SK-N-SH (cell line): ENCODE measurements around the gene HDGFL1.

Source experiments
- ELF1 ChIP-seq: IDR thresholded peaks from 2 replicates; pipeline ENCODE4 v1.4.0; 2012
- EP300 ChIP-seq, 2 experiments: IDR thresholded peaks; 2 replicates each; pipeline versions ENCODE4 v1.4.0 to v1.6.1; 2012; ENCODE audit warnings: borderline replicate concordance in 1 of 2, low read depth in 1 of 2, low read length in 1 of 2
- EZH2phosphoT487 ChIP-seq: fragments of 200-600 bp; sonication (generic); IDR thresholded peaks from 2 replicates; pipeline ENCODE4 v1.6.1; 2017; ENCODE audit warnings: low read depth, mixed run types, mild to moderate bottlenecking, antibody characterized with exemption, moderate library complexity, borderline replicate concordance
- FOXJ3 ChIP-seq: sonication (generic); formaldehyde crosslinking; IDR thresholded peaks from 2 replicates; pipeline ENCODE4 v1.5.1; 2020; ENCODE audit warnings: mild to moderate bottlenecking, missing genetic modification reagents
- IRF3 ChIP-seq: fragments of 150-350 bp; IDR thresholded peaks from 2 replicates; pipeline ENCODE4 v1.6.1; 2016; ENCODE audit warnings: mild to moderate bottlenecking, low read depth, low read length
- NFIC ChIP-seq: IDR thresholded peaks from 2 replicates; pipeline ENCODE4 v1.4.0; 2012; ENCODE audit warnings: borderline replicate concordance
- POLR2AphosphoS5 ChIP-seq: IDR thresholded peaks from 2 replicates; pipeline ENCODE4 v1.6.1; 2012; ENCODE audit warnings: low read depth, low read length
- SMC3 ChIP-seq: IDR thresholded peaks from 2 replicates; pipeline ENCODE4 v1.6.1; 2012; ENCODE audit warnings: low read depth, low read length, improper control_type of control experiment
- TEAD4 ChIP-seq: IDR thresholded peaks from 2 replicates; pipeline ENCODE4 v1.4.0; 2012; ENCODE audit warnings: mild to moderate bottlenecking, borderline replicate concordance; ENCODE audit not compliant: insufficient read depth
- YY1 ChIP-seq: IDR thresholded peaks from 2 replicates; pipeline ENCODE4 v1.4.0; 2012; ENCODE audit warnings: low read depth, mild to moderate bottlenecking
- TF ChIP-seq, protein P1 (sequence below): fragments of 200-600 bp; sonication (generic); IDR thresholded peaks from 2 replicates; pipeline ENCODE4 v1.6.1; 2017; ENCODE audit warnings: antibody characterized with exemption, mild to moderate bottlenecking, moderate library complexity
- TF ChIP-seq, protein P2 (sequence below): IDR thresholded peaks from 2 replicates; pipeline ENCODE4 v1.4.0; 2012; ENCODE audit warnings: low read depth, borderline replicate concordance
- TF ChIP-seq, protein P3 (sequence below): fragments of 150-350 bp; IDR thresholded peaks from 2 replicates; pipeline ENCODE4 v1.6.1; 2017; ENCODE audit warnings: antibody characterized with exemption, low read length, low read depth, borderline replicate concordance

DNA sequence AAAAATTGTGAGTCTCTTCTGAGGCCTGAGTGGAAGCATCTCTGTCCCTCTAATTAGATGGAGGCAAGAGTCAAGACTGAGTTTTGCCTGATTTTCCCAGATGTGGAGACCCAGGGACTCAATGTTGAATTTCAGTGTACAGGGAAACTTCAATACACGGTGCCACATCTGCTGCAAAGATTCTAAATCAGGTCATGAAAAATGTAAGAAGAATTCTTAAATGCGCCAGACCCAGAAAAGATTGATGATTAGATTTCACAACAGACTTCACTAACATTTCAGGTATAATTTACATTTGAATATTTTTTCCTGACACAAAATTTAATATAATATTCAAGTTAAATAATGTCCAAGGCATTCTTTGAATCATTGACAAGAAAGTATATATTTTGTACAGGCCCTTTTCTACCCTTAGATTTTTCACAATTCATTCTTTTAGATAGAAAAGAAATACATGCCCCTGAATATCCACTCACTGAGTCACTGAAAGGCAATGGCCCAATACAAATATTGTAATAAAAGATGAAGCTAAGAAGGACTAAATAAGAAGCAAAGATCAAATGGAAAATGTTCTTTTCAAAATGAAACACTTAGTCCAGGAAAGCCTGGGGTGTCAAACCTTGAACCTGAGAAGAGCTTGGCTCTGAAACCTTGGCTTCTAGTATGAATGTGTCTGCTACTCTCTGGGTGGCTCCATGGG, 18.2 kb upstream of the HDGFL1 start:
- TF ChIP-seq ELF1: no peak
- TF ChIP-seq SMC3: no peak
- TF ChIP-seq EZH2phosphoT487: no peak
- TF ChIP-seq, protein P1, sequence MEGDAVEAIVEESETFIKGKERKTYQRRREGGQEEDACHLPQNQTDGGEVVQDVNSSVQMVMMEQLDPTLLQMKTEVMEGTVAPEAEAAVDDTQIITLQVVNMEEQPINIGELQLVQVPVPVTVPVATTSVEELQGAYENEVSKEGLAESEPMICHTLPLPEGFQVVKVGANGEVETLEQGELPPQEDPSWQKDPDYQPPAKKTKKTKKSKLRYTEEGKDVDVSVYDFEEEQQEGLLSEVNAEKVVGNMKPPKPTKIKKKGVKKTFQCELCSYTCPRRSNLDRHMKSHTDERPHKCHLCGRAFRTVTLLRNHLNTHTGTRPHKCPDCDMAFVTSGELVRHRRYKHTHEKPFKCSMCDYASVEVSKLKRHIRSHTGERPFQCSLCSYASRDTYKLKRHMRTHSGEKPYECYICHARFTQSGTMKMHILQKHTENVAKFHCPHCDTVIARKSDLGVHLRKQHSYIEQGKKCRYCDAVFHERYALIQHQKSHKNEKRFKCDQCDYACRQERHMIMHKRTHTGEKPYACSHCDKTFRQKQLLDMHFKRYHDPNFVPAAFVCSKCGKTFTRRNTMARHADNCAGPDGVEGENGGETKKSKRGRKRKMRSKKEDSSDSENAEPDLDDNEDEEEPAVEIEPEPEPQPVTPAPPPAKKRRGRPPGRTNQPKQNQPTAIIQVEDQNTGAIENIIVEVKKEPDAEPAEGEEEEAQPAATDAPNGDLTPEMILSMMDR: no peak
- TF ChIP-seq IRF3: no peak
- TF ChIP-seq TEAD4: no peak
- TF ChIP-seq FOXJ3 (CRISPR knock-in tag): no peak
- no peak for TF ChIP-seq POLR2AphosphoS5
- no peak for TF ChIP-seq YY1
- TF ChIP-seq, protein P2, sequence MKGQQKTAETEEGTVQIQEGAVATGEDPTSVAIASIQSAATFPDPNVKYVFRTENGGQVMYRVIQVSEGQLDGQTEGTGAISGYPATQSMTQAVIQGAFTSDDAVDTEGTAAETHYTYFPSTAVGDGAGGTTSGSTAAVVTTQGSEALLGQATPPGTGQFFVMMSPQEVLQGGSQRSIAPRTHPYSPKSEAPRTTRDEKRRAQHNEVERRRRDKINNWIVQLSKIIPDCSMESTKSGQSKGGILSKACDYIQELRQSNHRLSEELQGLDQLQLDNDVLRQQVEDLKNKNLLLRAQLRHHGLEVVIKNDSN: no peak
- no peak for TF ChIP-seq NFIC
- no peak for TF ChIP-seq EP300 (IDR thresholded peaks at IDR 0.05; ENCODE audit: borderline replicate concordance in 1 of 2, low read depth in 1 of 2, low read length in 1 of 2)
- TF ChIP-seq, protein P3, sequence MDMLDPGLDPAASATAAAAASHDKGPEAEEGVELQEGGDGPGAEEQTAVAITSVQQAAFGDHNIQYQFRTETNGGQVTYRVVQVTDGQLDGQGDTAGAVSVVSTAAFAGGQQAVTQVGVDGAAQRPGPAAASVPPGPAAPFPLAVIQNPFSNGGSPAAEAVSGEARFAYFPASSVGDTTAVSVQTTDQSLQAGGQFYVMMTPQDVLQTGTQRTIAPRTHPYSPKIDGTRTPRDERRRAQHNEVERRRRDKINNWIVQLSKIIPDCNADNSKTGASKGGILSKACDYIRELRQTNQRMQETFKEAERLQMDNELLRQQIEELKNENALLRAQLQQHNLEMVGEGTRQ: no peak
